AG10803 (cell line): Measurements from ENCODE around the gene CDYL.

Experiments
- DNase-seq: peaks from one replicate; pipeline ENCODE4 v3.0.0; 2010; ENCODE audit warnings: low read depth
- H3K4me3 ChIP-seq: 2 replicates; pipeline ENCODE4 v1.5.1; 2011; ENCODE audit warnings: mild to moderate bottlenecking, low read length, control low read depth
- TF ChIP-seq, protein P1 (sequence below): conservative IDR thresholded peaks from 2 replicates; pipeline ENCODE4 v1.5.1; 2011; ENCODE audit warnings: mild to moderate bottlenecking, low read length, control low read depth, inconsistent platforms

Gene CDYL

DNA sequence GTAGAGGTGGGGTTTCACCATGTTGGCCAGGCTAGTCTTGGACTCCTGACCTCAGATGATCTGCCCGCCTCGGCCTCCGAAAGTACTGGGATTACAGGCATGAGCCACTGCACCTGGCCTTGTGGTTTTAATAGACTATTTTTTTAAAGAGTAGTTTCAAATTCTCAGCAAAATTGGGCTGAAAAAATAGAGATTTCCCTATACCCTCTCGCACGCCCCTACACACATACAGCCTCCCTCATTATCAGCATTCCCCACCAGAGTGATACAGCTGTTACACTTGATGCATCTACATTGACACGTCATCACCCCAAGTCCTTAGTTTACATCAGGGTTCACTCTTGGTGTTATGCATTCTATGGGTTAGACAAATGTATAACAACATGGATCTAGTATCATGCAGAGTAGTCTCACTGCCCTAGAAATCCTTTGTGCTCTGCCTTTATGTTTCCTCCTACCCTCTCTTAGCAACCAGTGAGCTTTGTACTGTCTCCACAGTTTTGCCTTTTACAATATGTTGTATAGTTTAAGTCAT, 103.6 kb downstream of the CDYL start:
- TF ChIP-seq, protein P1, sequence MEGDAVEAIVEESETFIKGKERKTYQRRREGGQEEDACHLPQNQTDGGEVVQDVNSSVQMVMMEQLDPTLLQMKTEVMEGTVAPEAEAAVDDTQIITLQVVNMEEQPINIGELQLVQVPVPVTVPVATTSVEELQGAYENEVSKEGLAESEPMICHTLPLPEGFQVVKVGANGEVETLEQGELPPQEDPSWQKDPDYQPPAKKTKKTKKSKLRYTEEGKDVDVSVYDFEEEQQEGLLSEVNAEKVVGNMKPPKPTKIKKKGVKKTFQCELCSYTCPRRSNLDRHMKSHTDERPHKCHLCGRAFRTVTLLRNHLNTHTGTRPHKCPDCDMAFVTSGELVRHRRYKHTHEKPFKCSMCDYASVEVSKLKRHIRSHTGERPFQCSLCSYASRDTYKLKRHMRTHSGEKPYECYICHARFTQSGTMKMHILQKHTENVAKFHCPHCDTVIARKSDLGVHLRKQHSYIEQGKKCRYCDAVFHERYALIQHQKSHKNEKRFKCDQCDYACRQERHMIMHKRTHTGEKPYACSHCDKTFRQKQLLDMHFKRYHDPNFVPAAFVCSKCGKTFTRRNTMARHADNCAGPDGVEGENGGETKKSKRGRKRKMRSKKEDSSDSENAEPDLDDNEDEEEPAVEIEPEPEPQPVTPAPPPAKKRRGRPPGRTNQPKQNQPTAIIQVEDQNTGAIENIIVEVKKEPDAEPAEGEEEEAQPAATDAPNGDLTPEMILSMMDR, result no peak
- no peak for DNase-seq
- H3K4me3 ChIP-seq, result no peak overlapping the region

DNA sequence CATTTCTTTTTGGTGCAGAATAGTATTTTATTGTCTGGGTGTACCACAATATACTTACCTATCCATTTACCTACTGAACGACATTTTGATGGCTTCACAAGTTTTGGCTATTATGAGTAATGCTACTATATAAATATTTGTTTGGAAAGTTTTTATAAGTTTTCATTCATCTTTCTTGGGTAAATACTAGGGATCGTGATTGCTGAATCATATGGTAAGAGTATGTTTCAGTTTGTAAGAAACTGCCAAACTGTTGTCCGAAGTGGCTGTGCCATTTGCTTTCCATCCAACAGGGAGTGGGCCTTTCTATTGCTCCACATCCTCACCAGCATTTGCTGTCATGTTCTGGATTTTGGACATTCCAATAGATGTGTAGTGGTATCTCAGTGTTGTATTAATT, 104.2 kb downstream of the CDYL start:
- DNase-seq, result no peak
- no peak overlapping the region for H3K4me3 ChIP-seq
- TF ChIP-seq, protein P1, result no peak

DNA sequence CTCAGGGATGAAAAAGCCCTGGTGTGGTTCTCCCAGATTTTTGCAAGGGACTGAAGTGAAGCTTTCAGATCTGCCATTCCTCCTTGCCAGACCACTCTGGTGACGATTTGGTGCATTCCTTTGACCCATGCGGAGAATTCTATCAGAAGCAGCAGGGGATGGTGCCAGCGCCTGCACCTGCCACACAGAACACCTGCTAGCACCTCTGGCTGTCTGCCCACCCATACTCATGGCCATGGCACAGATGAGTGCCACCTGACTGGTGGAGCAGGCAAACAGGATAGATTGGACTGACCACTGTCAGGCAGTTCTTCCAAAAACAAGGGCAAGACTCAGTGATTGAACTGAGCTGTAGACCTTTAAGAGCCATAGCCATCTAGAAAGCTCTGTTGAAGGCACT, 107.1 kb downstream of the CDYL start:
- no peak overlapping the region for H3K4me3 ChIP-seq
- DNase-seq, result no peak
- TF ChIP-seq, protein P1, result no peak

DNA sequence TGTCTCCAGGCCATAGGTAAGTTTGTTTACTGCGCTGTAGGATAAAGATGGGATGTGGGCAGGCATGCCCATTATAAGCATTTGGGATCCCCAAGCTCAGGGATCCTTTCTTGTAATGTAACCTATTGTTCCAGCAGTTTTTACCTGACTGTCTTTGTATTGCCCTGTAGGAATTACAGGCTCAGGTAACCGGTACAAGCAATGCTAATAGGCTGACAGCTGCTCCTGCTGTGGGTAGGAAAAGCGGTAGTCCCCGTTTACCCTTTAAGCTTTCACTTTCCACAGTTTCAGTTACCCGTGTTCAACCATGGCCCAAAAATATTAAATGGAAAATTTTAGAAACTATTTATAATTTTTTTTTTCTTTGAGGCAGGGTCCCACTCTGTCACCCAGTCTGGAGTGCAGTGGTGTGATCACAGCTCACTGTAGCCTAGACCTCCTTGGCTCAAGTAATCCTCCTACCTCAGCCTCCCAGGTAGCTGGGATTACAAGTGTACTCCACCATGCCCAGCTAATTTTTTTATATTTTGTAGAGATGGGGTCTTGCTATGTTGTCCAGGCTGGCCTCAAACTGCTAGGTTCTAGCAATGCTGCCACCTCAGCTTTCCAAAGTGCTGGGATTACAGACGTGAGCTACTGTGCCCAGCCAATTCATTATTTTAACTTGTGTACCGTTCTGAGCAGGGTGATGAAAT, 108.6 kb downstream of the CDYL start:
- TF ChIP-seq, protein P1, result no peak
- no peak overlapping the region for H3K4me3 ChIP-seq
- DNase-seq, result no peak

DNA sequence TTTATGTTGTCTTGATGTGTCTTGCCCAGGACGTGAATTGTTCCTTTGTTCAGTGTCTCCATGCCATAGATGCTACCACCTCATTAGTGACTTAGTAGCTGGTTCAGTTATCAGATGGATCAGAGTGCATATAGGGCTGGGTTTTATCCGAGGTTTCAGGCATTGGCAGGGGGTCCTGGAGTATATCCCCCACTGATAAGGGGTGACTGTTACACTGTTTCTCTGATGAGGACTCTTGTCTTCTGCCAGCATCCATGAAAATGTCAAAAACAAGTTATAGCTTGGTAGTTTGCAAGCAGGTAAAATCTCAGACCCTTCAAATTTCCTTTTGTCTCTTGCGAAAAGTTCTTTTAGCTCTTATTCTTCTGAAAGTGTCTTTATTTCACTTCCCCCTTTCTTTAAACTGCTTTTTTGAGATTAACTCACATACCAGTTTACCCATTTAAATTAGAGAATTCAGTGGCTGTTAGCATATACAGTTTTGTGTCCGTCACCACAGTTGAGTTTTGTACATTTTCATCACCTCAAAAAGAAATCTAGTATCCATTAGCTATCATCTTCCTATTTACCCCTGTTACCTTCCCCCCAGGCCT, 109.2 kb downstream of the CDYL start:
- H3K4me3 ChIP-seq, result no peak overlapping the region
- no peak for DNase-seq
- TF ChIP-seq, protein P1, result no peak

DNA sequence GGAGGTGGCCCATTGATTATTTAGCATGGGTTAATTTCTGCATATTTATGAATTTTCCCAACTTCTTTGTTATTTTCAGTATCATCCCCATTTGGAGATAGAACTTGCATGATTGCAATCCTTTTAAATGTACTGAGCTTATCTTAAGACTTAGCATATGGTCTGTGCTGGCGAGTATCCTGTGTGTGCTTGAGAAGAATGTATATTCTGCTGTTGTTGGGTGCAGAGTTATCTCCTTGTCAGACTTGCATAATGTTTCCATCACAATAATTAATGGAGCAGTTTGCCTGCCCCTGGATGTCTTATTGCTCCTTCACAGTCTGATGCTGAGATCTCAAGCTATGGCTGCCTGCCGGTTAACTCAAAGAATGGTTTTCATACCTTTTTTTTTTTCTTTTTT, 112.6 kb downstream of the CDYL start:
- TF ChIP-seq, protein P1, result no peak
- no peak for DNase-seq

DNA sequence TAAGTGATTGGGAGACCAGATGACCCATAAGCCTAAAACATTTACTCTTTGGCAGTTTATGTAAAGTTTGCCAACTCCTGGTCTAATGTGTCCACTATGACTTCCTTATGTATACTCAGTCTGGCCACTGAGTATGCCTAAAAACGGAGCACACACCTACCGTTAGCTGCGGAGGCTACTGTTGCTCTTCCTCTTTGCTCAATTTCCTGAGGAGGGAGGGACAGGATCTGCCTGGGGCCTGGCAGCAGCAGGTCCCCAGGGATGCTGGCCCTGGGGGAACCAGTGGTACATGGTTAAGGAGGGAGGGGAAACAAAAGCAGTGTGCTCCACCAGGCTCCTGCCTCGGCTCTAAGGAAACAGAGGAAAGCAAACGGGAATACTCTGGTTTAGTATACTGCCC, 113.5 kb downstream of the CDYL start:
- TF ChIP-seq, protein P1, result no peak
- DNase-seq, result no peak
- H3K4me3 ChIP-seq, result no peak overlapping the region

More for the DNA sequence above, 112.6 kb downstream of the CDYL start:
- H3K4me3 ChIP-seq, result no peak overlapping the region
